Ammon's horn (tissue), 1 donor: ENCODE results near the gene CCER1.

ENCODE experiments used
- DNase-seq: peaks from one replicate; pipeline ENCODE4 v3.0.0-alpha.2; 2016; ENCODE audit warnings: low spot score

The CCER1 gene

GRCh38 chr12:90965204-90965603 is 10.2 kb upstream of the CCER1 start:
- no peak for DNase-seq

GRCh38 chr12:90964616-90965015 is 9.6 kb upstream of the CCER1 start:
- no peak for DNase-seq

- DNase-seq: no peak
Measured at GRCh38 chr12:90963946-90964345, 9.0 kb upstream of the CCER1 start.

GRCh38 chr12:90961154-90961553 is 6.2 kb upstream of the CCER1 start:
- no peak for DNase-seq

- DNase-seq: peak; percentile 76
Measured at GRCh38 chr12:90959538-90960139, 4.7 kb upstream of the CCER1 start.

- no peak for DNase-seq
Measured at GRCh38 chr12:90959032-90959431, 4.1 kb upstream of the CCER1 start.

GRCh38 chr12:90958347-90958746 is 3.4 kb upstream of the CCER1 start:
- no peak for DNase-seq

GRCh38 chr12:90954428-90954827 is 548 bp downstream of the CCER1 start:
- no peak for DNase-seq

GRCh38 chr12:90953956-90954421 is 987 bp downstream of the CCER1 start:
- no peak for DNase-seq

- DNase-seq: no peak
Measured at GRCh38 chr12:90951432-90952105, 3.4 kb downstream of the CCER1 start.

GRCh38 chr12:90947869-90948268 is 7.1 kb downstream of the CCER1 start:
- DNase-seq: no peak

GRCh38 chr12:90945070-90945649 is 9.8 kb downstream of the CCER1 start:
- no peak for DNase-seq

GRCh38 chr12:90943255-90943654 is 11.7 kb downstream of the CCER1 start:
- no peak for DNase-seq

GRCh38 chr12:90940872-90941499 is 14.0 kb downstream of the CCER1 start:
- DNase-seq: no peak

- no peak for DNase-seq
Measured at GRCh38 chr12:90939382-90939781, 15.6 kb downstream of the CCER1 start.

- no peak for DNase-seq
Measured at GRCh38 chr12:90938451-90938850, 16.5 kb downstream of the CCER1 start.

GRCh38 chr12:90937651-90938050 is 17.3 kb downstream of the CCER1 start:
- no peak for DNase-seq

GRCh38 chr12:90936230-90937005 is 18.6 kb downstream of the CCER1 start:
- DNase-seq: no peak

- no peak for DNase-seq
Measured at GRCh38 chr12:90925562-90925961, 29.4 kb downstream of the CCER1 start.

GRCh38 chr12:90924406-90924805 is 30.6 kb downstream of the CCER1 start:
- no peak for DNase-seq

GRCh38 chr12:90922145-90922627 is 32.8 kb downstream of the CCER1 start:
- no peak for DNase-seq

- no peak for DNase-seq
Measured at GRCh38 chr12:90921536-90921935, 33.4 kb downstream of the CCER1 start.
